Upper lobe of left lung (tissue), 6 donors: Measurements from ENCODE around the gene UFC1. TPM values are rescaled to one million over a fixed set of nuclear protein-coding genes. Genes with fewer than 3 reads are reported as not detected.
A peak's percentile ranks its signal among the peaks of the same experiment; 100 is the strongest.

ENCODE experiments used
- ATAC-seq, 2 donors: fragments of 200-7000 bp; cut with Tn5 transposase; one replicate each; pipeline ENCODE4 v1.9.1; 2022; ENCODE audit warnings: mild to moderate bottlenecking in 2 of 2, moderate library complexity in 2 of 2; ENCODE audit not compliant: low FRiP score in 2 of 2
- DNase-seq, 2 donors: peaks; one replicate each; pipeline ENCODE4 v3.0.0-alpha.2; 2019 to 2020
- H3K27ac ChIP-seq, 4 donors: fragments of 200-600 bp; sonication (generic); one replicate each; pipeline ENCODE4 v1.5.1; 2016 to 2019
- H3K27me3 ChIP-seq, 4 donors: fragments of 200-600 bp; sonication (generic); one replicate each; pipeline ENCODE4 v1.5.1; 2017 to 2019
- H3K36me3 ChIP-seq, 4 donors: fragments of 200-600 bp; sonication (generic); one replicate each; pipeline ENCODE4 v1.5.1; 2016 to 2019
- H3K4me1 ChIP-seq, 4 donors: fragments of 200-600 bp; sonication (generic); one replicate each; pipeline ENCODE4 v1.5.1; 2018 to 2019
- H3K4me3 ChIP-seq, 4 donors: fragments of 200-600 bp; sonication (generic); one replicate each; pipeline ENCODE4 v1.5.1; 2017 to 2019; ENCODE audit warnings: mild to moderate bottlenecking in 2 of 4, moderate library complexity in 1 of 4
- H3K9me3 ChIP-seq, 4 donors: fragments of 200-600 bp; sonication (generic); one replicate each; pipeline ENCODE4 v1.5.1; 2018 to 2019
- CTCF ChIP-seq, 6 experiments: fragments of 450-650 bp in 4 of 6; fragments of 200-600 bp in 2 of 6; sonication (generic) in 2 of 6; IDR thresholded peaks; one replicate each; pipeline ENCODE4 v1.5.1; 2016 to 2019; ENCODE audit warnings: antibody characterized with exemption in 6 of 6
- EP300 ChIP-seq, 4 donors: sonication (generic); formaldehyde crosslinking; IDR thresholded peaks; one replicate each; pipeline ENCODE4 v1.5.1; 2017; ENCODE audit warnings: antibody characterized with exemption in 4 of 4, control low read depth in 2 of 4
- POLR2A ChIP-seq, 4 donors: fragments of 450-650 bp; IDR thresholded peaks; one replicate each; pipeline ENCODE4 v1.5.1; 2016 to 2017; ENCODE audit warnings: antibody characterized with exemption in 4 of 4, mild to moderate bottlenecking in 2 of 4
- POLR2AphosphoS5 ChIP-seq, 2 donors: sonication (generic); formaldehyde crosslinking; IDR thresholded peaks; one replicate each; pipeline ENCODE4 v1.5.1; 2017; ENCODE audit warnings: antibody characterized with exemption in 2 of 2
- whole genome bisulfite sequencing, 2 donors: methylation state at CpG; one replicate each; pipeline ENCODE4 v1.1.5; 2017 to 2018; 5-methylcytosine and 5-hydroxymethylcytosine counted together
- total RNA-seq, 6 donors: library from RNA; depleted of rRNA in 4 of 6; stranded (reverse); fragments of >200 nt in 4 of 6; gene quantifications; one replicate each; pipeline versions ENCODE4 v1.1.0 to v1.2.1, GENCODE V29; 2016 to 2021
- donor health status: DM: no; HTN: no; CAD: no; lungs with moderate emphysema.
- donor health status: DM: no; HTN: yes; CAD: no; lungs with severe emphysema.

UFC1 gene
- total RNA-seq, 6 donors from 2014 or later: 32.5 to 95.6 (median 75.6) TPM

- peaks cover 37 to 42% (median 39%) of the 10 kb centered on the region in 4 donors for H3K4me1 ChIP-seq
- no peaks in the 10 kb centered on the region for H3K36me3 ChIP-seq
- no peaks in the 10 kb centered on the region for H3K9me3 ChIP-seq
- peak overlapping the region in 3 of 4 donors; percentile 43 to 68 (median 60) for H3K27ac ChIP-seq
- H3K27me3 ChIP-seq: no peaks in the 10 kb centered on the region
- TF ChIP-seq POLR2A (IDR thresholded peaks at IDR 0.05) (no peak), POLR2AphosphoS5 (IDR thresholded peaks at IDR 0.05) (no peak), CTCF (IDR thresholded peaks at IDR 0.05) (no peak), EP300 (IDR thresholded peaks at IDR 0.05) (no peak)
- H3K4me3 ChIP-seq: no peak overlapping the region
- 84 to 100% methylated on average over 1 of the region's 1 CpG for WGBS, 2 donors
- DNase-seq (no peak), ATAC-seq (no peak)
These were observed 28.4 kb downstream of the UFC1 start for GRCh38 chr1:161182214-161182613.

GRCh38 chr1:161185282-161185682 lies 31.5 kb downstream of the UFC1 start:
- peak overlapping the region; percentile 48 to 79 (median 73) for H3K27ac ChIP-seq
- H3K4me1 ChIP-seq: peaks cover 33 to 40% (median 34%) of the 10 kb centered on the region in 4 donors
- 3 to 4% methylated on average over 3 of the region's 3 CpGs for WGBS, 2 donors
- H3K27me3 ChIP-seq: no peaks in the 10 kb centered on the region
- no peaks in the 10 kb centered on the region for H3K36me3 ChIP-seq
- no peaks in the 10 kb centered on the region for H3K9me3 ChIP-seq
- DNase-seq (peak in 1 of 2 donors; percentile 81), ATAC-seq (peak; percentile 89)
- no peak overlapping the region for H3K4me3 ChIP-seq
- TF ChIP-seq EP300 (IDR thresholded peaks at IDR 0.05) (no peak), POLR2A (IDR thresholded peaks at IDR 0.05) (peak in 2 of 4 donors; percentile 14 to 19), CTCF (IDR thresholded peaks at IDR 0.05) (no peak), POLR2AphosphoS5 (IDR thresholded peaks at IDR 0.05) (peak; percentile 47 to 80)

DNA sequence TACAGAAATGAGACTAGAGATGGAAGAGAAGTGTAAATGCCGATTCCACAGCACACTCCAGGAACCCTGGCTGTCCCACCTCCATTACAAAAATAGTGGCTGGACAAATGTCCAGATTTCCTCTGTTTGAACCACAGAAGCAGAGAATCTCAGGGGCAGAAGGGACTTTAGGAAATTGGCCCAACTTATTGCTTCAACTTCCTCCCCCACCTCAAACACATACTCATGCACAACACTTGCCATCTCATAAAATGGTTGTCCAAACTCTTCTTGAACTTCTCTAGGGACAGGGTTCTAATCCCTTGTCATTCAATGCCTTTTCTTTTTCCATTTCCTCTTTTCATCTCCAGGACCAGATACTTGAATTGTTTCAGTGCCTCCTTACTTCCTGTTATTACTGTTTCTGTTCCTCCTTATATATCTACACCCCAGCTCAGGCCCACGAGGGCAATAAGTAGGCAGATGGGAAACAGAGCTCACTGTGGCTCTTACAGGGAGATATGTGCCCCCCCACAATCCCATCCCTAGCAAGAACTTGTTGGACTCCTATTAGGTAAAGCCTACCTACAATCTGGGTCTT lies 32.0 kb downstream of the UFC1 start:
- TF ChIP-seq CTCF (IDR thresholded peaks at IDR 0.05) (no peak), POLR2A (IDR thresholded peaks at IDR 0.05) (peak in 1 of 4 donors; percentile 5)
- 12 to 26% methylated on average over 2 of the region's 2 CpGs for WGBS, 2 donors
- Histone ChIP-seq H3K4me1 (peaks cover 33 to 40% (median 34%) of the 10 kb centered on the region in 4 donors), H3K4me3 (no peak overlapping the region), H3K27me3 (no peaks in the 10 kb centered on the region), H3K36me3 (no peaks in the 10 kb centered on the region), H3K27ac (peak overlapping the region; percentile 48 to 79 (median 73)), H3K9me3 (no peaks in the 10 kb centered on the region)
- no peak for DNase-seq
- ATAC-seq: peak in 1 of 2 donors; percentile 65

DNA sequence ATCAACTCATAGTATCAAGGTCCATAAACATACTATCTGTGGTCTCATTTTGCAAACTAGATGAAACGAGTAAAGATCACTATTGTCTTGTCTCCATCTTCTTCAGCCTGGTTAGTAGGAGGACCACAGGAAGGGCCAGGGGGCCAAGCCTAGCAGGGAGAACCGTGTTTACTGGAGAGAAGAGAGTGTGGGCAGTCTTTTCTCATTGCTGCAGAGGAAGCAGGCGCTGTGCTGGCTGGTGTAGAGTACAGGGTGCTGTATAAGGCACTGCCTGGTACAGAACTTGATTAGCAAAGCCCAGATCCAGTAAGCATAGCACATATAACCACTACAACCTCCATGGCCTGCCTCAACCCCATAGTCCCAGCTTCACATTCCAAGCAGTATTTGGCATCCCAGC lies 33.5 kb downstream of the UFC1 start:
- 75 to 77% methylated on average over 3 of the region's 3 CpGs for WGBS, 2 donors
- Histone ChIP-seq H3K27ac (no peak overlapping the region), H3K36me3 (peaks cover 0 to 10% (median 0%) of the 10 kb centered on the region in 4 donors), H3K9me3 (no peaks in the 10 kb centered on the region), H3K4me3 (no peak overlapping the region), H3K4me1 (peaks cover 33 to 40% (median 34%) of the 10 kb centered on the region in 4 donors), H3K27me3 (no peaks in the 10 kb centered on the region)
- ATAC-seq (no peak), DNase-seq (no peak)
- TF ChIP-seq POLR2A (IDR thresholded peaks at IDR 0.05): no peak
- no peak for TF ChIP-seq CTCF (IDR thresholded peaks at IDR 0.05)
- TF ChIP-seq POLR2AphosphoS5 (IDR thresholded peaks at IDR 0.05): no peak
- TF ChIP-seq EP300 (IDR thresholded peaks at IDR 0.05): no peak

GRCh38 chr1:161188381-161188780 lies 34.6 kb downstream of the UFC1 start:
- ATAC-seq (no peak), DNase-seq (no peak)
- H3K4me3 ChIP-seq: no peak overlapping the region
- H3K4me1 ChIP-seq: peaks cover 33 to 41% (median 34%) of the 10 kb centered on the region in 4 donors
- no peaks in the 10 kb centered on the region for H3K27me3 ChIP-seq
- TF ChIP-seq CTCF (IDR thresholded peaks at IDR 0.05): no peak
- TF ChIP-seq POLR2A (IDR thresholded peaks at IDR 0.05): no peak
- no peak for TF ChIP-seq EP300 (IDR thresholded peaks at IDR 0.05)
- no peak for TF ChIP-seq POLR2AphosphoS5 (IDR thresholded peaks at IDR 0.05)
- peaks cover 0 to 10% (median 0%) of the 10 kb centered on the region in 4 donors for H3K36me3 ChIP-seq
- no peaks in the 10 kb centered on the region for H3K9me3 ChIP-seq
- WGBS, 2 donors: 73% methylated on average over 6 of the region's 6 CpGs
- no peak overlapping the region for H3K27ac ChIP-seq
